Brain pericyte (primary cell): ENCODE data around the gene METTL21A.
"Not testable (repeated sequence)": the region's sequence is repeated elsewhere in the genome, so short reads cannot be mapped to it uniquely, and the experiment has no call there.

Source experiments
- DNase-seq: peaks from one replicate; pipeline ENCODE4 v3.0.0-alpha.2; 2012; ENCODE audit warnings: low read depth, low spot score

Gene METTL21A

DNA sequence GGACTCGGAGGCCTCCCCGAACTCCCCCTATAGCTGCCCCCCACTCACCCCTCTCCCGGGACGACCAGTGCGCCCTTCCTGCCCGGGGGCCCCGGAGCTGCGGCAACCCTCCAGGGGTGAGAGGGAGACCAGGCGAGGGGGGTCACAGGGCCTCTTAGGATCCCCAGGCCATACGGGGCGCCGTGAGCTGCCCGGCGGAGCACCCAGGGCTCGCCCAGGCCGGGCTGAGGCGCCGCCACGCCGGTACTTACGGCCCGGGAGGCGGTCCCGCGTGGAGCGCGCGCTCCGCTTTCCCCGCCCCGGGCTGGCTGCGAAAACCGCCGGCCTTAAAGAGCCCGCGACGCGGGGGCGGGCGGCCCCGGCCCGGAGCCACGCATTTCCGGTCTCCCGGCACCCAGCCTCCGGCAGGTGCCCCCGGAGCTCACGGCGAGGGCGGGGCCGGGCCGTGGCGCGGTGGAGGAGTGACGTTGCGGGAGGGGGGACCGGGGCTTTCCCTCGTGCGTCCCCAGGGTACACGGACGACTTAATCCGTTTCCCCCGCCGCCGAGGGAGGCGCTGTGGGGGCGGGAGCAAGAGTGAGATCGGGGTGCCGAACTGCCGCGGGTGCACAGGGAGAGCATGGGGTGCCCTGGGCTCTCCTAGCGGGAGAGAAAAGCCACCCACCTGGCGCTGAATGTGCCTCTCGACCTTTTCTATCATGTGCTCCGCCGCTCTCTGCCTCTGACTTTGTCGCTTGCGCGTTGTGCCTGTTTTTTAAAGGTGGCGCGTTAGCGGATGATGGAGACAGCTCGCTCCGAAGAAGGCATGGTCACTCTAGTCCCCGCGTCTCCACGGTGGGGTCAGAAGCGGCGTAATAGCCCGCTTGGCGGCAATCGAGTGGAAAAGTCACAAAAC is at the start of gene METTL21A:
Gene METTL21A, minus strand, starts transcription at position 381 of the 894 bp plus-strand sequence. CDS start 1,019 bp downstream, outside the sequence.
- DNase-seq, result no peak

DNA sequence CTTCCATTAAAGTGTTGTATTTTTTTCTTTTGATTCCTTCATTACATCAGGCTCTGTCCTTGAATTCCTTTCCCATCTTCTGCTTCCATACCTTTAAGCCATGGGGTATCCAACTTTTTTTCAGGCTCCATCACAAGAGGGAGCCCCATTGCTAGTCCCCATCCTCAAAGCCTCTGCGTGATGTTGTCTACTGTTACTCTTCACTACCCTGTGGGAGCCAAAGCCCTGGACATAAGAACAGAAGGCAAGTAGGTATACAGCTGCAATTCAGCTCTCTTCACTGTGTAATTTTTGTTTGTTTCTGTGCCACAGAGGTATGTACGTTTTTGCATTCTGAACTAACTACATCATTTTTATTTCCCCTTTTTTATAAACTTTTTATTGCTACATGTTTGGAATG is 49.6 kb upstream of the METTL21A start:
- no peak for DNase-seq

DNA sequence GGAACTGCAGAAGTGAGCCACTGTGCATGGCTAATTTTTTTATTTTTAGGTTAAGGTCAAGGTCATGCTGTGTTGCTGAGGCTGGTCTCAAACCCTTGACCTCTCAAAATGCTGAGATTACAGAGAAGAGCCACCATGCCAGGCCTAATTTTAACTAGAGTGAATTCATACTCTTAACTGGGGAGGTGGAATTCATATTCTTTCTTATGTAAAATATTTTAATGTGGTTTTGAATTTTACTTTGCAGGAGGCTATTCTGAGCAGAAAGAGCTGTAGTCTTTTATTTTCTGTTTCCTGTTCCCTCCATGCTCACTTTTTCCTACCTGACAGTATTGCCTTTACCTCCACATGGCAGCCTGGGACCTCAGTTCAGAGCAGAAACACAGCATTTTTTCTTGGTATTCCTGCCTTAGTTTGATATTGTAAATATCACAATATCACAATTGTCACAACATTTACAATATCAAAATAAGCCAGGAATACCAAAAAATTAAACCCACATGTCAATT is 49.1 kb upstream of the METTL21A start:
- DNase-seq, result no peak

DNA sequence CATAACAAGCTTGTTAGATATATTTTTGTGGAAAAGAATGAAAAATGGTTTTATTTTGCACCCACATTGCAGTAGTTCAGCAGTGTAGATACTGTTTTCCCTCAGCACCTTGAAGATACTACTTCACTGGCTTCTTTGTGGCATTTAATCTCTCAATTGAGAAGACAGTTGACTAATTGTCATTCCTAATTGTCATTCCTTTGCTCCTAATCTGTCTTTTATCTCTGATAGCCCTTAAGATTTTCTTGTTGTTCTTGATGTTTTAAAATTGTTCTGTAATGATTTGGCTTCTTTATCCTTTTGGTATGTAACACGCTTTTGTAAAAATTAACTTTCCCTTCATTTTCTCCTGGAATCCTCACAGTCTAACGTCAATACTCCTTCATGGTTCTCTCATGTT is 48.2 kb upstream of the METTL21A start:
- no peak for DNase-seq

DNA sequence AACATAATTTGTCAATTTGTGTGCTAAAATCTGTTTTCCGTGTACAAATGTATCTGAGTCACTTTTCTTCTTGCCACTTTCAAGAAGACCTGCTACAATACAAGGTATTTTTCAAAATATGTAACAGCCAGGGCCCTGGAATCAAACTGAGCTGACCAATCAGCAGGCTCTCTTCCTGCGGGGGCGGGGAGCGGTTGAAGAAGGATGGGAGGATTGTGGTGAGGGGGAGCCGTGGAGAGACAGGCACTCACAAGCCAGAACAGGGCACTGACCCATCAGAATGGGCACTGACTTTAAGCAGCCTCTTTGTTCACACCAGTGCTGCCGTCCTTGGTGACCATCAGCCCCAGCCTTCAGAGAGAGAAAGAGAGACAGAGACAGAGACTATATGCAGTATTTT is 45.7 kb upstream of the METTL21A start:
- no peak for DNase-seq

GRCh38 chr2:207663870-207664545 is 38.8 kb upstream of the METTL21A start:
- no peak for DNase-seq

DNA sequence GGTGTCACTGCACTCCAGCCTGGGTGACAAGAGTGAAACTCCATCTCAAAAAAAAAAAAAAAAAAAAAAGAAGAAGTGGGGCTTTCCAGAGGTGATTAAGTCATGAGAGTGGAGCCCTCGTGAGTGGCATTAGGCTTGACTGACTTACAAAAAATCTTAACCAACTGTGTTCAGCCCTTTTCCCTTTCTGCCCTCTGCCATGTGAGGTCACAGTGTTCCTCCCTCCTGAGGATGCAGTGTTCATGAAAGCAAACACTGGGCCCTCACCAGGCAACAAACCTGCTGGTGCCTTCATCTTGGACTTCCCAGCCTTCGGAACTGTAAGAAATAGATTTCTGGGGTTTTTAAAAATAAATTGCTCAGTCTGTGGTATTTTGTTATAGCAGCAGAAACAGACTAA is 37.0 kb upstream of the METTL21A start:
- no peak for DNase-seq

GRCh38 chr2:207660994-207661393 is 35.8 kb upstream of the METTL21A start:
- DNase-seq, result no peak

- no peak for DNase-seq
Observed at GRCh38 chr2:207658156-207658555, 33.0 kb upstream of the METTL21A start.

- DNase-seq, result no peak
Observed at GRCh38 chr2:207655000-207655399, 29.8 kb upstream of the METTL21A start.

DNA sequence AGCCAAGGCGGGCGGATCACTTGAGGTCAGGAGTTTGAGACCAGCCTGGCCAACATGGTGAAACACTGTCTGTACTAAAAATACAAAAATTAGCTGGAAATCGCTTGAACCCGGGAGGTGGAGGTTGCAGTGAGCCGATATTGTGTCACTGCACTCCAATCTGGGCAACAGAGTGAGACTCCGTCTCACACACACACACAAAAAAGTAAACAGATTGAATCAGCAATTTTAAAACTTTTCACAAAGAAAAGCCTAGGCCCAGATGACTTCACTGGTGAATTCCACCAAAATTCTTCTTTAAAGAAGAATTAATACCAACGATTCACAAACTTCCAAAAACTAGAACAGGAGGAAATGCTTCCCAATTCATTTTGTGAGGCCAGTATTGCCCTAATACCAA is 21.4 kb upstream of the METTL21A start:
- not testable (repeated sequence) for DNase-seq

DNA sequence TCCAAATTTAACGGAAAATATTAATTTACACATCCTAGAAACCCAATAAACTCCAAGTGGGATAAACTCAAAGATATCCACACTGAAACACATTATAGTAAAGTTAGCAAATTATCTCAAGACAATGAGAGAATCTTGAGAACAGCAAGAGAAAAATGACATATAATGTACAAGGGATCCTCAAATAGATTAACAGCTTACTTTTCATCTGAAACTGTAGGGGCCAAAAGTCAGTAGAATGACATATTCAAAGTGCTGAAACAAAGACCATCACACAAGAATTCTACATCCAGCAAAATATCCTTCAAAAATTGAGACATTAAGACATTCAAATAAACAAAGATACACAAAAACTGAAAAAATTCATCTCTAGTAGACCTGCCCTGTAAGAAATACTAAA is 18.7 kb upstream of the METTL21A start:
- DNase-seq, result no peak

DNA sequence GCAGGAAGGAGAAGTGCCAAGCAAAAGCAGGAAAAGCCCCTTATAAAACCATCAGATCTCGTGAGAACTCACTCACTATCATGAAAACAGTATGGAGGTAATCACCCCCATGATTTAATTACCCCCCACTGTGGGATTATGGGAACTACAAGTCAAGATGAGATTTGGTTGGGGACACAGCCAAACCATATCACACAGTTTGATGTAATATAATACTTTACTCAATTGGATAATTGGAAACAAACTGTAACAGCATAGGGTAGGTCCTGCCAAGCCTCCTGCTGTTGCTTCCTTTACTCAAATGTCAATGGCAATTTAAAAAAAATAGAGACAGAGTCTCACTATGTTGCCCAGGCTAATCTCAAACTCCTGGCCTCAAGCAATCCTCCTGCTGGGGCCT is 15.5 kb upstream of the METTL21A start:
- no peak for DNase-seq

DNA sequence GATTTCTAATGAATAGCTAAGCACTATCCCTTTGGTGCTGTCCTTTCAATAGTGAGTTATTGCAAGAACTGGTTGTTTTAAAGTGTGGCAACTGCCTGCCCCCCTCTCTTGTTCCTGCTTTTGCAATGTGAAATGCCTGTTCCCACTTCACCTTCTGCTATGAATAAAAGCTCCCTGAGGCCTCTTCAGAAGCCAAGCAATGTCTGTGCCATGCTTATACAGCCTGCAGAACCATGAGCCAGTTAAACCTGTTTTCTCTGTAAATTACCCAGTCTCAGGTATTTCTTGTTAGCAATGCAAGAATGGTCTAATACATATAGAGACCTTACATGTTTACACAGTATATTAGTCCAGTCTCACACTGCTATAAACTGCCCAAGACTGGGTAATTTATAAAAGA is 15.0 kb upstream of the METTL21A start:
- no peak for DNase-seq

GRCh38 chr2:207639288-207639687 is 14.1 kb upstream of the METTL21A start:
- not testable (repeated sequence) for DNase-seq

GRCh38 chr2:207635468-207636200 is 10.4 kb upstream of the METTL21A start:
- DNase-seq, result no peak

- no peak for DNase-seq
Observed at GRCh38 chr2:207633686-207634085, 8.5 kb upstream of the METTL21A start.

- DNase-seq, result no peak
Observed at GRCh38 chr2:207632575-207633493, 7.6 kb upstream of the METTL21A start.

DNA sequence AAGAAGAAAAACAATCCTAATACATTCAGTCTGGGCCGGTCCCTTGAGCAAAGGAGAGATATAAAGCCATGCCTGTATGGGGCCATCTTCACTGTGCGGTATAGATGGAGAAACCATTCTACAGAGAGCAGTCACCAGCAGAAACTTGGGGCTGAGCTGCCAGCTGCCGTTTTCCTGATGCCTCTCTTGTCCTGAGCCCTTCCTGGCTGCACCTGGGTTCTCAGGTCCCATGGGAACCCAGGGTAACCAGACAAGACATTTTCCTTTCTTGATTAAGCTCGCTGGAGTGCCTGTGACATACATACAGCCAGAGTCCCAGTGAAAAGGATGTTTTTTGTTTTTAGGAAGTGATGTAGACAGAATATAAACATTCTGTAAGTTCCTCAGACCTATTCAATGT is 5.3 kb upstream of the METTL21A start:
- no peak for DNase-seq

DNA sequence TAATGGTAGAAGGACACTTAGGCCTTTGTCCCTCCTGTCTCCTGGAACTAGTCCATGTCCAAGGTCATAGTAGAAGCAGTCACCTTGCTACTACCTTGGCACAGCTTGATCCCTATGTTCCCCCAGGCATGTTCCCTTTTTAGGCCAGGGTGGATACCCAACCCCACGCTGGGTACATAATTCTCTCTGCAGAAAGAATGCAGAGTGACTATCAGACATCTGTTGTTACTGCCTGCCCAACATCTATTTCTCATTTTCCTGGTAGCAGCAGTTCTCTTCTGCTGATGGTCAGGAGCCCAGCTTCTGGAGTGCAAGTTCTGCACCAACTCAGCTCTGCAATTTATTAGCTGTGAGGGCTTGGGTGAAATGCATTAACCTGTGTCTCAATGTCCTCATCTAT is 4.4 kb upstream of the METTL21A start:
- DNase-seq, result no peak
